ENCODE results near the gene TOP1. TPM values are rescaled to one million over a fixed set of nuclear protein-coding genes. Genes with fewer than 3 reads are reported as not detected.

Gene TOP1
- total RNA-seq, 1 experiment from 2014 or later, result 81.8 TPM

DNA sequence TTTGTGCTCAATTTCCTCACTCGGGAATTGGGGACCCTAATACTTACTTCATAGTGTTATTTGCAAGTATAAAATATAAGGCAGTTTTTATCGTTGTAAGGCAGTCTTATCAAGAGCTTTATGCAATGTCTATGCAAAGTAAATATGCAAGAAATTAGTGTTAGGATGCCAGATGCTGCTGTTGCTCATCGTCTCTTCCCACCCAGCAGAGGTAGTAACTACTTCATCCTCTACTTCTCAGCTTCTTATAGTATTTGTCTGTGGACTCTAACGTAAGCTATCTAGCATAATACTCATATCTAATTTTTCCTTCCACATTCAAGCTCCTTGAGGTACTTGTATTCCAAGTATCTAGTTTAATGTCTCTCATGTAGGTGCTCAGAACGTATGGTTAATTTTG is 120.3 kb downstream of the TOP1 start:
- H3K9me3 Mint-ChIP-seq, result no peaks in the 10 kb centered on the region
- no peak for ATAC-seq
- no peak overlapping the region for H3K4me3 Mint-ChIP-seq
- H3K4me1 Mint-ChIP-seq, result peaks cover 47% of the 10 kb centered on the region
- CTCF ChIA-PET, result interaction anchor here (1.5 to 5.3 kb wide), 2 partner anchors 14 to 24 kb away, joined by 6 to 41 read pairs; no protein-coding TSS in a partner anchor
- no peak overlapping the region for H3K27ac Mint-ChIP-seq
- DNase-seq (ENCODE audit: low spot score), result no peak
- no peaks in the 10 kb centered on the region for H3K27me3 Mint-ChIP-seq (ENCODE audit: low read depth)
- peaks cover 10% of the 10 kb centered on the region; the same call in 1 of the 2 replicates for H3K36me3 Mint-ChIP-seq
- TF ChIP-seq IRF2 (CRISPR knock-in tag; IDR thresholded peaks at IDR 0.05; ENCODE audit: borderline replicate concordance, low read depth), result no peak
- TF ChIP-seq, protein P1, sequence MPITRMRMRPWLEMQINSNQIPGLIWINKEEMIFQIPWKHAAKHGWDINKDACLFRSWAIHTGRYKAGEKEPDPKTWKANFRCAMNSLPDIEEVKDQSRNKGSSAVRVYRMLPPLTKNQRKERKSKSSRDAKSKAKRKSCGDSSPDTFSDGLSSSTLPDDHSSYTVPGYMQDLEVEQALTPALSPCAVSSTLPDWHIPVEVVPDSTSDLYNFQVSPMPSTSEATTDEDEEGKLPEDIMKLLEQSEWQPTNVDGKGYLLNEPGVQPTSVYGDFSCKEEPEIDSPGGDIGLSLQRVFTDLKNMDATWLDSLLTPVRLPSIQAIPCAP (CRISPR knock-in tag; IDR thresholded peaks at IDR 0.05), result no peak
- no peak for TF ChIP-seq ZNF317 (CRISPR knock-in tag; IDR thresholded peaks at IDR 0.05; ENCODE audit: borderline replicate concordance, low read depth)
- no peak for TF ChIP-seq SP1 (CRISPR knock-in tag; conservative IDR thresholded peaks at IDR 0.05)
- no peak for TF ChIP-seq ZNF263 (CRISPR knock-in tag; IDR thresholded peaks at IDR 0.05; ENCODE audit: low read depth)
- TF ChIP-seq, protein P2, sequence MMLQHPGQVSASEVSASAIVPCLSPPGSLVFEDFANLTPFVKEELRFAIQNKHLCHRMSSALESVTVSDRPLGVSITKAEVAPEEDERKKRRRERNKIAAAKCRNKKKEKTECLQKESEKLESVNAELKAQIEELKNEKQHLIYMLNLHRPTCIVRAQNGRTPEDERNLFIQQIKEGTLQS (CRISPR knock-in tag; conservative IDR thresholded peaks at IDR 0.05), result no peak
- TF ChIP-seq, protein P3, sequence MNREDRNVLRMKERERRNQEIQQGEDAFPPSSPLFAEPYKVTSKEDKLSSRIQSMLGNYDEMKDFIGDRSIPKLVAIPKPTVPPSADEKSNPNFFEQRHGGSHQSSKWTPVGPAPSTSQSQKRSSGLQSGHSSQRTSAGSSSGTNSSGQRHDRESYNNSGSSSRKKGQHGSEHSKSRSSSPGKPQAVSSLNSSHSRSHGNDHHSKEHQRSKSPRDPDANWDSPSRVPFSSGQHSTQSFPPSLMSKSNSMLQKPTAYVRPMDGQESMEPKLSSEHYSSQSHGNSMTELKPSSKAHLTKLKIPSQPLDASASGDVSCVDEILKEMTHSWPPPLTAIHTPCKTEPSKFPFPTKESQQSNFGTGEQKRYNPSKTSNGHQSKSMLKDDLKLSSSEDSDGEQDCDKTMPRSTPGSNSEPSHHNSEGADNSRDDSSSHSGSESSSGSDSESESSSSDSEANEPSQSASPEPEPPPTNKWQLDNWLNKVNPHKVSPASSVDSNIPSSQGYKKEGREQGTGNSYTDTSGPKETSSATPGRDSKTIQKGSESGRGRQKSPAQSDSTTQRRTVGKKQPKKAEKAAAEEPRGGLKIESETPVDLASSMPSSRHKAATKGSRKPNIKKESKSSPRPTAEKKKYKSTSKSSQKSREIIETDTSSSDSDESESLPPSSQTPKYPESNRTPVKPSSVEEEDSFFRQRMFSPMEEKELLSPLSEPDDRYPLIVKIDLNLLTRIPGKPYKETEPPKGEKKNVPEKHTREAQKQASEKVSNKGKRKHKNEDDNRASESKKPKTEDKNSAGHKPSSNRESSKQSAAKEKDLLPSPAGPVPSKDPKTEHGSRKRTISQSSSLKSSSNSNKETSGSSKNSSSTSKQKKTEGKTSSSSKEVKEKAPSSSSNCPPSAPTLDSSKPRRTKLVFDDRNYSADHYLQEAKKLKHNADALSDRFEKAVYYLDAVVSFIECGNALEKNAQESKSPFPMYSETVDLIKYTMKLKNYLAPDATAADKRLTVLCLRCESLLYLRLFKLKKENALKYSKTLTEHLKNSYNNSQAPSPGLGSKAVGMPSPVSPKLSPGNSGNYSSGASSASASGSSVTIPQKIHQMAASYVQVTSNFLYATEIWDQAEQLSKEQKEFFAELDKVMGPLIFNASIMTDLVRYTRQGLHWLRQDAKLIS (CRISPR knock-in tag; IDR thresholded peaks at IDR 0.05; ENCODE audit: borderline replicate concordance), result no peak
- TF ChIP-seq, protein P4, sequence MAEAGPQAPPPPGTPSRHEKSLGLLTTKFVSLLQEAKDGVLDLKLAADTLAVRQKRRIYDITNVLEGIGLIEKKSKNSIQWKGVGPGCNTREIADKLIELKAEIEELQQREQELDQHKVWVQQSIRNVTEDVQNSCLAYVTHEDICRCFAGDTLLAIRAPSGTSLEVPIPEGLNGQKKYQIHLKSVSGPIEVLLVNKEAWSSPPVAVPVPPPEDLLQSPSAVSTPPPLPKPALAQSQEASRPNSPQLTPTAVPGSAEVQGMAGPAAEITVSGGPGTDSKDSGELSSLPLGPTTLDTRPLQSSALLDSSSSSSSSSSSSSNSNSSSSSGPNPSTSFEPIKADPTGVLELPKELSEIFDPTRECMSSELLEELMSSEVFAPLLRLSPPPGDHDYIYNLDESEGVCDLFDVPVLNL (CRISPR knock-in tag; IDR thresholded peaks at IDR 0.05; ENCODE audit: borderline replicate concordance, low read depth), result no peak
- TF ChIP-seq, protein P5, sequence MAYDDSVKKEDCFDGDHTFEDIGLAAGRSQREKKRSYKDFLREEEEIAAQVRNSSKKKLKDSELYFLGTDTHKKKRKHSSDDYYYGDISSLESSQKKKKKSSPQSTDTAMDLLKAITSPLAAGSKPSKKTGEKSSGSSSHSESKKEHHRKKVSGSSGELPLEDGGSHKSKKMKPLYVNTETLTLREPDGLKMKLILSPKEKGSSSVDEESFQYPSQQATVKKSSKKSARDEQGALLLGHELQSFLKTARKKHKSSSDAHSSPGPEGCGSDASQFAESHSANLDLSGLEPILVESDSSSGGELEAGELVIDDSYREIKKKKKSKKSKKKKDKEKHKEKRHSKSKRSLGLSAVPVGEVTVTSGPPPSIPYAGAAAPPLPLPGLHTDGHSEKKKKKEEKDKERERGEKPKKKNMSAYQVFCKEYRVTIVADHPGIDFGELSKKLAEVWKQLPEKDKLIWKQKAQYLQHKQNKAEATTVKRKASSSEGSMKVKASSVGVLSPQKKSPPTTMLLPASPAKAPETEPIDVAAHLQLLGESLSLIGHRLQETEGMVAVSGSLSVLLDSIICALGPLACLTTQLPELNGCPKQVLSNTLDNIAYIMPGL (CRISPR knock-in tag; IDR thresholded peaks at IDR 0.05), result no peak
- no peak for TF ChIP-seq CBFB (CRISPR knock-in tag; IDR thresholded peaks at IDR 0.05; ENCODE audit: low read depth)
- TF ChIP-seq, protein P6, sequence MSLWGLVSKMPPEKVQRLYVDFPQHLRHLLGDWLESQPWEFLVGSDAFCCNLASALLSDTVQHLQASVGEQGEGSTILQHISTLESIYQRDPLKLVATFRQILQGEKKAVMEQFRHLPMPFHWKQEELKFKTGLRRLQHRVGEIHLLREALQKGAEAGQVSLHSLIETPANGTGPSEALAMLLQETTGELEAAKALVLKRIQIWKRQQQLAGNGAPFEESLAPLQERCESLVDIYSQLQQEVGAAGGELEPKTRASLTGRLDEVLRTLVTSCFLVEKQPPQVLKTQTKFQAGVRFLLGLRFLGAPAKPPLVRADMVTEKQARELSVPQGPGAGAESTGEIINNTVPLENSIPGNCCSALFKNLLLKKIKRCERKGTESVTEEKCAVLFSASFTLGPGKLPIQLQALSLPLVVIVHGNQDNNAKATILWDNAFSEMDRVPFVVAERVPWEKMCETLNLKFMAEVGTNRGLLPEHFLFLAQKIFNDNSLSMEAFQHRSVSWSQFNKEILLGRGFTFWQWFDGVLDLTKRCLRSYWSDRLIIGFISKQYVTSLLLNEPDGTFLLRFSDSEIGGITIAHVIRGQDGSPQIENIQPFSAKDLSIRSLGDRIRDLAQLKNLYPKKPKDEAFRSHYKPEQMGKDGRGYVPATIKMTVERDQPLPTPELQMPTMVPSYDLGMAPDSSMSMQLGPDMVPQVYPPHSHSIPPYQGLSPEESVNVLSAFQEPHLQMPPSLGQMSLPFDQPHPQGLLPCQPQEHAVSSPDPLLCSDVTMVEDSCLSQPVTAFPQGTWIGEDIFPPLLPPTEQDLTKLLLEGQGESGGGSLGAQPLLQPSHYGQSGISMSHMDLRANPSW (CRISPR knock-in tag; conservative IDR thresholded peaks at IDR 0.05; ENCODE audit: low read depth), result no peak
- TF ChIP-seq, protein P7, sequence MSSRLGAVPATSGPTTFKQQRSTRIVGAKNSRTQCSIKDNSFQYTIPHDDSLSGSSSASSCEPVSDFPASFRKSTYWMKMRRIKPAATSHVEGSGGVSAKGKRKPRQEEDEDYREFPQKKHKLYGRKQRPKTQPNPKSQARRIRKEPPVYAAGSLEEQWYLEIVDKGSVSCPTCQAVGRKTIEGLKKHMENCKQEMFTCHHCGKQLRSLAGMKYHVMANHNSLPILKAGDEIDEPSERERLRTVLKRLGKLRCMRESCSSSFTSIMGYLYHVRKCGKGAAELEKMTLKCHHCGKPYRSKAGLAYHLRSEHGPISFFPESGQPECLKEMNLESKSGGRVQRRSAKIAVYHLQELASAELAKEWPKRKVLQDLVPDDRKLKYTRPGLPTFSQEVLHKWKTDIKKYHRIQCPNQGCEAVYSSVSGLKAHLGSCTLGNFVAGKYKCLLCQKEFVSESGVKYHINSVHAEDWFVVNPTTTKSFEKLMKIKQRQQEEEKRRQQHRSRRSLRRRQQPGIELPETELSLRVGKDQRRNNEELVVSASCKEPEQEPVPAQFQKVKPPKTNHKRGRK (CRISPR knock-in tag; IDR thresholded peaks at IDR 0.05; ENCODE audit: borderline replicate concordance), result no peak
- TF ChIP-seq ZNF671 (CRISPR knock-in tag; IDR thresholded peaks at IDR 0.05), result no peak
- TF ChIP-seq, protein P8, sequence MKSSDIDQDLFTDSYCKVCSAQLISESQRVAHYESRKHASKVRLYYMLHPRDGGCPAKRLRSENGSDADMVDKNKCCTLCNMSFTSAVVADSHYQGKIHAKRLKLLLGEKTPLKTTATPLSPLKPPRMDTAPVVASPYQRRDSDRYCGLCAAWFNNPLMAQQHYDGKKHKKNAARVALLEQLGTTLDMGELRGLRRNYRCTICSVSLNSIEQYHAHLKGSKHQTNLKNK (CRISPR knock-in tag; IDR thresholded peaks at IDR 0.05), result no peak
- POLR2A ChIA-PET, result no interaction called here

Data from WTC11 (cell line).